ENCODE results near the gene OAF. TPM values are rescaled to one million over a fixed set of nuclear protein-coding genes. Genes with fewer than 3 reads are reported as not detected.

OAF gene
- total RNA-seq, 1 donor from 2014 or later: 21.7 TPM

DNA sequence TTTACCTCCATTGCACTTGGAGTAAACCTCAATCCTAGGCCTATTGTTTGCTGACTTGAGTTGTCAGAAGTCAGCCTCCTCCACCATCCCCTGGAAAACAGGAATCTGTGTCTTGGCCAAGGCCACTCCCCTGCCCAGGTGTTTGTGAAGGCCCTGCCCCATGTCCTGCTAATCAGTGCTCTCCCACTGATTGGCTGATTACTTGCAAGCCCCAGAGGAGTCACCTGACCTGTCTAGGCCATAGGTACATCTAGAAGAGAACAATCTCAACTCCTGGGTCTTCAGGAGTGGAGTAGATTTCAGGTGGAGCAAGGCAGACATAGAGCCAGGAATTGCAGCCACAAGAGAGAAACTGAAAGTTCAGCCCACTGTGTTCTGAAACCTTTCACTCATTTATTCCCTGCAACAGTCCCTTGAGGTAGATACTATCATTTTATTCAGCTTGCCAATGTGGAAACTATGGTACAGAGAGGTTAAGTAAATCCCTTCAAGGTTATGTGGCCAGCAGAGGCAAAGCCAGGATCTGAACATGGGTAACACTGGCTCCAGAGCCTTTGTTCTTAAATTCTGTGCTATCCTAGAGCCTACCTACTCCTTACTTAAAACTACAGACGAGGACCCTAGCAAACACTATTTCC lies 10.4 kb downstream of the OAF start:
- no peak for DNase-seq (ENCODE audit: low read depth in 2 of 2)

GRCh38 chr11:120222916-120223315 lies 12.1 kb downstream of the OAF start:
- DNase-seq (ENCODE audit: low read depth in 2 of 2): no peak

DNA sequence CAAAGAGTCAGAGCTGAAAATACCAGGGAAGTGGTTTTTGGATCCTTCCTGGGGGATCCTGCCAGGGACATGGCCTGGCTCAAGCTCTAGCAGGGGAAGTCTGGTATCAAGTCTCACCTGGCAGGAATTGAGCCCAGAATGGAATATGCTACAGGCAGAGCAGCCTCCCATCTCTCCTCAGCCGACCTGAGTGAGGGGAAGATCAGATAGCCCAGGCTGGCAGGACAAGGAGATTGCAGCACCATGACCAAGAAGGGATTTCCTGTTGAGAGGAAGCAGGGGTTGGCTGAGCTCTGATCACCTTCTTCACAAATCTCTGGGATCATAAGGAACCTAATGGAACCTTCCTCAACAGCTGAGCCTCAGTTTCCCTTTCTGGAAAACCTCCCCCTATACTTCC lies 13.0 kb downstream of the OAF start:
- DNase-seq (ENCODE audit: low read depth in 2 of 2): no peak

GRCh38 chr11:120224361-120224760 lies 13.5 kb downstream of the OAF start:
- no peak for DNase-seq (ENCODE audit: low read depth in 2 of 2)

- DNase-seq (ENCODE audit: low read depth in 2 of 2): peak in 1 of 2 donors; percentile 58
Observed at GRCh38 chr11:120224972-120225909, 14.4 kb downstream of the OAF start.

- no peak for DNase-seq (ENCODE audit: low read depth in 2 of 2)
Observed at GRCh38 chr11:120226242-120226641, 15.4 kb downstream of the OAF start.

DNA sequence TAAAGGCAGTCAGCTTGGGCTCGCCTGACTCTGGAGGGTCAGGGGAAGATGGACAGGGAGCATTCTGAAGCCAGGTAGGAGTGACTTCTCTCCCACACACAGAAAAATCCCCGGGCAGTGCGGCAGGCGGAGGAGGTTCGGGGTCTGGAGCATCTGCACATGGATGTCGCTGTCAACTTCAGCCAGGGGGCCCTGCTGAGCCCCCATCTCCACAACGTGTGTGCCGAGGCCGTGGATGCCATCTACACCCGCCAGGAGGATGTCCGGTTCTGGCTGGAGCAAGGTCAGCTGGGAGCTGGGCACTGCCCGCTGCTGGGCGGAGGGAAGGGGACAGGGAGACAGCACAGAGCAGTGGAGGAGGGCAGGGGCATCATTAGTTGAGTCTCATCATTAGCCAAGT lies 15.9 kb downstream of the OAF start:
- DNase-seq (ENCODE audit: low read depth in 2 of 2): no peak

DNA sequence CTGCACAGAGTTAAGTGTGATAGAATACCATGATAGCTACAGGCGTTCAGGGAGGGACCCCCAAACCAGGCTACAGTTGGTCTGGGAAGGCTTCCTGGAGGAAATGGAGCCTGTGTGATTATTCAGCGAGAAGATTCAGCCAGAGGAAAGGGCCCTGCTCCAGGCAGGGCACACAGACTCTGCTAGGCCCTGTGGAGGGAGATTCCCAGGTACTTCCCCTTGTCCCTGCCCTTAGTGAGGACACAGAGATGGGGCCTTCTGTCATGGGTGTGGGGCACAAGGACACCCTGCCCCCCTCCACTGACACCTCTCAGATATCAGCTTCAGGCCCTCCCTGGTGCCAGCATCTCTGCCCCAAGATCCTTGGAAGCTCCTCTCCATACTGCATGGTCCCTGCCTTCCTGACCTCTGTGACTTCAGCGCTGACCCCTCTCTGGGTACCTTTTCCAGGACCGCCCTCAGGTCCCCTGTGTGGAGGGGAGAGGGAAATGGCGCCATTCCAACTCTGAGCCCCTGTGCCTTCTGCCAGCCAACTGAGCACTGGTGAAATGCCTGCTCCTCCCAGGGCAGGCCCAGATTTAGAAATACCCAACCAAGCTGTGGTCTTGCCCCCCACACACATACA lies 16.5 kb downstream of the OAF start:
- DNase-seq (ENCODE audit: low read depth in 2 of 2): no peak

DNA sequence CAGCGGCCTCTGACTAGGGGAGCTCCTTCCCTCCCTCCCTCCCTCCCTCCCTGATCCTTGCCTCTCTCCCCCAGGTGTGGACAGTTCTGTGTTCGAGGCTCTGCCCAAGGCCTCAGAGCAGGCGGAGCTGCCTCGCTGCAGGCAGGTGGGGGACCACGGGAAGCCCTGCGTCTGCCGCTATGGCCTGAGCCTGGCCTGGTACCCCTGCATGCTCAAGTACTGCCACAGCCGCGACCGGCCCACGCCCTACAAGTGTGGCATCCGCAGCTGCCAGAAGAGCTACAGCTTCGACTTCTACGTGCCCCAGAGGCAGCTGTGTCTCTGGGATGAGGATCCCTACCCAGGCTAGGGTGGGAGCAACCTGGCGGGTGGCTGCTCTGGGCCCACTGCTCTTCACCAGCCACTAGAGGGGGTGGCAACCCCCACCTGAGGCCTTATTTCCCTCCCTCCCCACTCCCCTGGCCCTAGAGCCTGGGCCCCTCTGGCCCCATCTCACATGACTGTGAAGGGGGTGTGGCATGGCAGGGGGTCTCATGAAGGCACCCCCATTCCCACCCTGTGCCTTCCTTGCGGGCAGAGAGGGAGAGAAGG lies 18.1 kb downstream of the OAF start:
- no peak for DNase-seq (ENCODE audit: low read depth in 2 of 2)

DNA sequence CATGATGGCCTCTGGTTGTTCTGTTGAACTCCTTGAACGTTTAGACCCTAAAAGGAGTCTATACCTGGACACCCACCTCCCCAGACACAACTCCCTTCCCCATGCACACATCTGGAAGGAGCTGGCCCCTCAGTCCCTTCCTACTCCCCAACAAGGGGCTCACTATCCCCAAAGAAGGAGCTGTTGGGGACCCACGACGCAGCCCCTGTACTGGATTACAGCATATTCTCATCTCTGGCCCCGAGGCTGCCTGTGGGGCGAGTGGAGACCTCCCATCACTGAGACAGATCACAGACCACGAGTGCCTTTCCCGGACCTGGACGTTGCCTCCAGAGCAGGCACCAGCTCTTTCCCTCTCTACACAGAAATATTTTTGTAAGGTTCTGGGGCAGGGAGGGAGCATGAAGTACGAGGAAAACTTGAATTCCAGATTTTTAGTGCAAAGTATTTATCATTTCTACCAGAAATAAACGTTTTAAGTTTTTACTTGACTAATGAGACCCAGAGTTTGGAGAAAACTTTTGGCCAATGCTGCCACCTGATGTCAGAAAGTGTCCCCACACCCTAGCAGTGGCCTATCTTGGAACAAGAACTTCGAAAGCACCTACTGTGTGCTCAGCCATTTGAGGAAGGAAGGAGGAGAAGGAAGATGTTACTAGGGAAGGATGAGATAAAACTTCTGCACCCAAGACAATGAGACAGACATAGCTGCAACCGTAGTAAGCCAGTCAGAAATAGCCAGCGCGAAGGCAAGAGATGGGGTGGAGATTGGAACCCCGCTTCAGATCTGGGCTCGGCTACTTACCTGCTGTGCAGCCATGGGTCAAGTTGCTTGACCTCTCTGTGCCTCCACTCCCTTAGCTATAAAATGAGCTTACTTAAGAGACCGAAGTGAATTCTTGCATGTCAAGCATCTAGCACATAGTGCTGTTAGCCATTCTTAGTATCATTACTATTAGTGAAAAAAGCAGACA lies 18.9 kb downstream of the OAF start:
- DNase-seq (ENCODE audit: low read depth in 2 of 2): peak in 1 of 2 donors; percentile 42

GRCh38 chr11:120230433-120231071 lies 19.7 kb downstream of the OAF start:
- DNase-seq (ENCODE audit: low read depth in 2 of 2): no peak

DNA sequence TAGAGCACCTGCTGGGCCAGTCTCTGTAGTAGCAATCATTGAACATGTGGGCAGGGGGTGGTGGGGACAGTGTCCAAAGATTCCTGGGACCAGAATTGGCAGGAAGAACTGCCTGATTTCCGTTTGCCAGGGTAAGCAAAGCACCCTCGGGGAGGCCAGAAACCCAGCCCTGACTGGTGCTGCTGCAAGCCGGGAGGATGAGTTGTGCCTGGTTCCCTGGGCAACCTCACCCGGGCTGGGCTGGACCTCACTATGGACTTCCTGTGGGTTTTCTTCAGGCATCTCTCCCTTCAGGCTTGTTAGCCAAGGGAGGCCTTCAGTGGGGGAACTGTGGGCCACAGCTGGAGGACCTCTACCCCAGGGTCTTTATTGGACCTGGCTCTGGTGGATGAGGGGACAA lies 21.1 kb downstream of the OAF start:
- DNase-seq (ENCODE audit: low read depth in 2 of 2): no peak

- no peak for DNase-seq (ENCODE audit: low read depth in 2 of 2)
Observed at GRCh38 chr11:120233207-120233803, 22.5 kb downstream of the OAF start.

DNA sequence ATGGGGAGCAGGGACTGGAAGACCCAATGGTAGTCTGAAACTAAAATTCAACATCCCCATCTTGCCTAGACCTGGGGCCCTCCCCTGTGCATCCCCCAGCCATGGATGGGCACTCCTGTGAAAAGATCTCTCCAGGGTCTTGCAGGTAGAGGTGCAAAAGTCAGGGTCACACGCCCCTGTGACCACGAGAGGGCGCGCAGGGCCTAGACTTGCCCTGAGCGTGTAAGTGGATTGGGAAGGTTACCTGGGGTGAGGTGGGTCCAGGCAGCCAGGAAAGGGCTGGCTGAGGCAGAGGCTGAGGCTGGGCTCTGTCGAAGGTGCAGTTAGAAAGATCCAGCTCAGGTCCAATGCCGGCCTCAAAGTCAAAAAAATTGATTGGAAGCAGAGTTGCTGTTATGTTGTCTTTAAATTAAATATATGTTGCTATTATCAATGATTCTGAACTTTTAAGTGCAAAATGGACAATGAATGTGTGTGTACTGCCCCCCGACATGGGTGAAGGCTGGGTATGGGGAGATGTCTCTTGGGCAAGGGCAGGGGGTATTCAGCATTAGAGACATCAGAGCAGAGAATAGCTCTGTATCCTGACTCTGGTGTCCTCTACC lies 24.3 kb downstream of the OAF start:
- DNase-seq (ENCODE audit: low read depth in 2 of 2): peak in 1 of 2 donors; percentile 67

GRCh38 chr11:120236169-120237107 lies 25.6 kb downstream of the OAF start:
- DNase-seq (ENCODE audit: low read depth in 2 of 2): no peak

GRCh38 chr11:120238968-120239620 lies 28.3 kb downstream of the OAF start:
- no peak for DNase-seq (ENCODE audit: low read depth in 2 of 2)

GRCh38 chr11:120239713-120240640 lies 29.1 kb downstream of the OAF start, which contains the start of gene POU2F3:
TSS of gene POU2F3 (plus strand) at chr11:120240140. CDS start at chr11:120240344, 204 bp downstream.
- DNase-seq (ENCODE audit: low read depth in 2 of 2): no peak

All from dermis microvascular lymphatic vessel endothelial cell (primary cell).